Measurements from ENCODE around the gene PLEKHM3.

- TF ChIP-seq CTCF (IDR thresholded peaks at IDR 0.05 in 4 of 5, conservative IDR thresholded peaks at IDR 0.05 in 1 of 5) (no peak), POLR2A (IDR thresholded peaks at IDR 0.05) (no peak)
These were observed 8.6 kb upstream of the PLEKHM3 start for GRCh38 chr2:208033701-208034502.

Data from gastrocnemius medialis (tissue), 4 donors.